GM19455 (cell line): ENCODE data around the gene INHBC.
"Not testable (repeated sequence)": the region's sequence is repeated elsewhere in the genome, so short reads cannot be mapped to it uniquely, and the experiment has no call there.

Experiments used
- ATAC-seq: cut with Tn5 transposase; IDR thresholded peaks from one replicate; pipeline ENCODE4 v1.9.1; 2021; ENCODE audit not compliant: unreplicated experiment

Gene INHBC, protein sequence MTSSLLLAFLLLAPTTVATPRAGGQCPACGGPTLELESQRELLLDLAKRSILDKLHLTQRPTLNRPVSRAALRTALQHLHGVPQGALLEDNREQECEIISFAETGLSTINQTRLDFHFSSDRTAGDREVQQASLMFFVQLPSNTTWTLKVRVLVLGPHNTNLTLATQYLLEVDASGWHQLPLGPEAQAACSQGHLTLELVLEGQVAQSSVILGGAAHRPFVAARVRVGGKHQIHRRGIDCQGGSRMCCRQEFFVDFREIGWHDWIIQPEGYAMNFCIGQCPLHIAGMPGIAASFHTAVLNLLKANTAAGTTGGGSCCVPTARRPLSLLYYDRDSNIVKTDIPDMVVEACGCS

DNA sequence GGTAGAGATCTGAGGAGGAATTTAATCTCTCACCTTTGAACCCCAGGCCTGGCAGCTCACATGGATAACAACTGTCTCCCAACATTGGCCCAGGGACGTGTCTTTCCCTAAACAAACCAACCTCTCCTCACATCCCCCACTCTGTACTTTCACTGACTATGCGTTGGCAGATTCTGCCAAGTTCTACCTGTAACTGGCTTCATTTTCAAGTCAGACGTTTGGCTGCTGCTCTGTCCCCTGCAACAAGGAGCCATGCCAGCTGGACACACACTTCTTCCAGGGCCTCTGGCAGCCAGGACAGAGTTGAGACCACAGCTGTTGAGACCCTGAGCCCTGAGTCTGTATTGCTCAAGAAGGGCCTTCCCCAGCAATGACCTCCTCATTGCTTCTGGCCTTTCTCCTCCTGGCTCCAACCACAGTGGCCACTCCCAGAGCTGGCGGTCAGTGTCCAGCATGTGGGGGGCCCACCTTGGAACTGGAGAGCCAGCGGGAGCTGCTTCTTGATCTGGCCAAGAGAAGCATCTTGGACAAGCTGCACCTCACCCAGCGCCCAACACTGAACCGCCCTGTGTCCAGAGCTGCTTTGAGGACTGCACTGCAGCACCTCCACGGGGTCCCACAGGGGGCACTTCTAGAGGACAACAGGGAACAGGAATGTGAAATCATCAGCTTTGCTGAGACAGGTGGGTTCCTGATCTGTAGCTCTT lies at the start of gene INHBC:
TSS of gene INHBC (plus strand) at position 268 of the 707 bp plus-strand sequence. CDS start at position 371, 103 bp downstream.
- ATAC-seq = no peak

DNA sequence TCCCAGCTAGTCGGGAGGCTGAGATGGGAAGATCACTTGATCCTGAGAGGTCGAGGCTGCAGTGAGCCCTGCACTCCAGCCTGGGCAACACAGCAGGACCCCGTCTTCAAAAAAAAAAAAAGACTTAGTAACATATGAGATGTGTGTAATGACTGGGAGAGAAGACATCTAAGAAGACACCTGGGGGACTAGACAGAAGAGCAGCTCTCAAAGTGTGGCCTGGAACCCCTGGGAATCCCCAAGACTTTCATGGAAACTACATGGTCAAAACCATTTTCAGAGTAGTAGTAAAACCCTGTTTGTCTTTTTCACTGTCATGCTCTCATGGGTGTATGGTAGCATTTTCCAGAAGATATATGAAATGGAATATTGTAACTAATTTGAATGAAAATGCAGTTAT lies 49.0 kb upstream of the INHBC start:
- no peak for ATAC-seq

DNA sequence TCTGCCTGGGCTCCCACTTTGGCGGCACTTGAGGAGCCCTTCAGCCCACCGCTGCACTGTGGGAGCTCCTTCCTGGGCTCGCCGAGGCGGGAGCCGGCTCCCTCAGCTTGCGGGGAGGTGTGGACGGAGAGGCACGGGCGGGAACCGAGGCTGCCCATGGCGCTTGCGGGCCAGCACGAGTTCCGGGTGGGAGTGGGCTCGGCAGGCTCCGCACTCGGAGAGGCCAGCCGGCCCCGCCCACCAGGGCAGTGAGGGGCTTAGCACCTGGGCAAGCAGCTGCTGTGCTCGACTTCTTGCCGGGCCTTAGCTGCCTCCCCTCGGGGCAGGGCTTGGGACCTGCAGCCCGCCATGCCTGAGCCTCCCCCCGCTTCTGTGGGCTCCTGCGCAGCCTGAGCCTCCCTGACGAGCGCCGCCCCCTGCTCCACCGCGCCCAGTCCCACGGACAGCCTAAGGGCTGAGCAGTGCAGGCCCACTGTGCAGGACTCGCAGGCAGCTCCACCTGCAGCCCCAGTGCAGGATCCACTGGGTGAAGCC lies 48.3 kb upstream of the INHBC start:
- ATAC-seq = no peak

DNA sequence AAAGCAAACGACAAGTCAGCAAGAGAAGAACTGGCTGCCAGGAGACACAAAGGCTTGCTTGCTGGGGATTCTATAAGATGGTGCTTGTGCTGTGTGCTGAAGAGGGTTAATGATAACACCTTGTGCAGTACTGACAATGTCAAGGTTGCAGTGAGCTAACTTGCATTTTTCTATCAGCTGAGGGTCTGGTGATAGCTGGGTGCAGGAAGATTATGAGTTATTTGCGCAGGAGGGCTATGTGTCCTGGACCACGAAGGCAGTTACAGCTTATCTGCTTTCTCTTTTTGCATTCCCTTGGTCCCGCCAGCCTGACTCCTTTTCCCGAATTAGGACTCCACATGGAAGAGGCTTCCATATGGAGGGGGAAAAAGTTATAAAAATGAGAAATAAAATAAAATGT lies 46.2 kb upstream of the INHBC start:
- no peak for ATAC-seq

DNA sequence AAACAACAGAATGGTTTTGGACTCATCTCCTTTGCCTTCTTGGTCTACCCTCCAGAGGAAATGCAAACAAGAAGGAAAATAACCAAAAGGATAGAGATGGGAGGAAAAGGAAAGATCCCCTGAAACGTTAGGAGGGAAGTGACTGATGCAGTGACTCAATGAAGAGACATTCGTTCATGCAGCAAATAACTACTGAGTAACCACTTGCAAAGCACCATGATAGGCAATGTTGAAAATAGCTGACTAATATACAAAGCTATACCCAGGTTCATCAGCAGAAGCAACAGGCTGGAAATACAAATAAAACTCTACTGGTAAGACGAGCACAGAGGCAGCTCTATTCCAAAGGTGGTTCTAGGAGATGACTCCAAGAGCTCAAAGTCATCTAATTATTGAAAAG lies 45.6 kb upstream of the INHBC start:
- ATAC-seq = no peak

DNA sequence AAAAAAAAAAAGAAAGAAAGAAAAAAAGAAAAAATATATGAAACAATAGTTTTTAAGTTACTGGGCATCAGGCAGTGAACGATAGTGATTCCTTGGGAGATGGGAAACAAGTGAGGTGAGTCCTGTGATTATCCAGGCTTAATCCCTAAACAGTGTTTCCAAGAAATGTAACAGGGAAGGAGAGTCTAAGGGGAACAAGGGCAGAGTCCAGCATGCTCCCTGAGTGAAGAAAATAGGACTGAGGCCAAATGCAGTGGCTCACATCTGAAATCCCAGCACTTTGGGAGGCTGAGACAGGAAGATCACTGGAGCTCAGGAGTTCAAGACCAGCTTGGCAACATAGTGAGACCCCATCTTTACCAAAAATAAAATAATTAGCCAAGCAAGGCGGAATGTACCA lies 44.4 kb upstream of the INHBC start:
- ATAC-seq = no peak

DNA sequence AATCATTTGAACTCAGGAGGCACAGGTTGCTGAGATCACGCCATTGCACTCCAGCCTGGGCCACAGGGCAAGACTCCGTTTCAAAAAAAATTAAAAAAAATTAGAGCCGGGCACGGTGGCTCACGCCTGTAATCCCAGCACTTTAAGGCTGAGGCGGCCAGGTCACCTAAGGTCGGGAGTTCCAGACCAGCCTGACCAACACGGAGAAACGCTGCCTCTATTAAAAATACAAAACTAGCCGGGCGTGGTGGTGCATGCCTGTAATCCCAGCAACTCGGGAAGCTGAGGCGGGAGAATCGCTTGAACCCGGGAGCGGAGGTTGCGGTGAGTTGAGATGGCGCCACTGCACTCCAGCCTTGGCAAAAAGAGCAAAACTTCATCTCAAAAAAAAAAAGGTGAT lies 39.5 kb upstream of the INHBC start:
- ATAC-seq = no peak

DNA sequence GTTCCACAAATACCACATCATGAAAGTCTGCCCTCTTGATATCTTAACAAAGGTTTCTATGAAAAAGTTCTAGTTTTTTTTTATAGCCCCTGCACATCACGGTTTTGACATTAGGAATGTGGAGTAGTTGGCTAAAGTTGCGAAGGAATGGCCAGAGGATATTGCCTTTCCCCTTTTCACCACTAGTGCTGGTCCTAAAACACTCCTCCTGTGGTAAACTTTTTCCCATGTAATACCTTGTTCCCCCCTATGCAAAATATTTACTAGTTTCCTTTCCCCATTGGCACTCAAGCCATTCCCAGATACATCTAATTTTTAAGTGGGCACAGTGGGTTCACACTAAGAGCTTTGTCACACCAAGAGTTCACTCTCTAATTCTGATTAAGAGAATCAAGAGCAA lies 37.1 kb upstream of the INHBC start:
- no peak for ATAC-seq

DNA sequence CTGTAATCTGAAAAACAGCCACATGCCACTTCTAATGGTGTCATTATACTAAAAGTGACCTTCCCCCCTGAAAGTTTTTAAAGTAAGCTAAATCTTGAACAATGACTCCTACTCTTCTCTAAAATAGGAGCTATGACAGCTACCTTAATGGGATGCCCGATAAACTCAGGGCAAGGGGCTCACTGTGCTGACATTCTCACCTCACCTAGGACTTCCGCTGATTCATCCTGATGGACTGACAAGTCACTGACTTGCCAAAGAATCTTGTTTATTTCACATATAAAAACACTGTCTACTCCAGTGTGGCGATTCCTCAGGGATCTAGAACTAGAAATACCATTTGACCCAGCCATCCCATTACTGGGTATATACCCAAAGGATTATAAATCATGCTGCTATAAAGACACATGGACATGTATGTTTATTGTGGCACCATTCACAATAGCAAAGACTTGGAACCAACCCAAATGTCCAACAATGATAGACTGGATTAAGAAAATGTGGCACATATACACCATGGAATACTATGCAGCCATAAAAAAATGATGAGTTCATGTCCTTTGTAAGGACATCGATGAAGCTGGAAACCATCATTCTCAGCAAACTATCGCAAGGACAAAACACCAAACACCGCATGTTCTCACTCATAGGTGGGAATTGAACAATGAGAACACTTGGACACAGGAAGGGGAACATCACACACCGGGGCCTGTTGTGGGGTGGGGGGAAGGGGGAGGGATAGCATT lies 34.7 kb upstream of the INHBC start:
- not testable (repeated sequence) for ATAC-seq

DNA sequence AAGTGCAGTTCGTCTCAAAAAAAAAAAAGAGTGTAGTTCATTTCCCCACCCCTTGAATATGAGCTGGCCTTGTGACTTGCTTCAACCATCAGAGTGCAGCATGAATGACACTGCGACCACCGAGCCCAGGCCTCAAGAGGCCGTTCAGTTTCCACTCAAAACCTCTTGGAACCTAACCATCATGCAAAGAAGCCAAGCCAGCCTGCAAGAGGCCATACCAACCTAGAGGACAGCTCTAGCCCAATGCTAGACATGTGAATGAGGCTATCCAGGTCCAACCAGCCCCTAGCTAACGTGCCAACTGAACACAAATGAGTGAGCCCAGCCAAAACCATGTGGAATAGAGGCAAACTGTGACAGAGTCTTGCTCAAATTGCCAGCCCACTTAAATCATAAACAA lies 33.4 kb upstream of the INHBC start:
- no peak for ATAC-seq

DNA sequence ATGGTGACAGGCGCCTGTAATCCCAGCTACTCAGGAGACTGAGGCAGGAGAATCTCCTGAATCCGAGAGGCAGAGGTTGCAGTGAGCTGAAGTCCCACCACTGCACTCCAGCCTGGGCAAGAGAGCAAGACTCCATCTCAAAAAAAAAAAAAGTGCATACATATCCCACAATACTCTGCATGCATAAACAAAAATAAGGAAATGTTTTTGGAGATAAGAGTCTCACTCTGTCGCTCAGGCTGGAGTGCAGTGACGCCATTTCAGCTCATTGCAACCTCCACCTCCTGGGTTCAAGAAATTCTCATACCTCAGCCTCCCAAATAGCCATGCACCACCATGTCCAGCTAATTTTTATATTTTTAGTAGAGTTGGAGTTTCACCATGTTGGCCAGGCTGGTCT lies 32.4 kb upstream of the INHBC start:
- not testable (repeated sequence) for ATAC-seq

DNA sequence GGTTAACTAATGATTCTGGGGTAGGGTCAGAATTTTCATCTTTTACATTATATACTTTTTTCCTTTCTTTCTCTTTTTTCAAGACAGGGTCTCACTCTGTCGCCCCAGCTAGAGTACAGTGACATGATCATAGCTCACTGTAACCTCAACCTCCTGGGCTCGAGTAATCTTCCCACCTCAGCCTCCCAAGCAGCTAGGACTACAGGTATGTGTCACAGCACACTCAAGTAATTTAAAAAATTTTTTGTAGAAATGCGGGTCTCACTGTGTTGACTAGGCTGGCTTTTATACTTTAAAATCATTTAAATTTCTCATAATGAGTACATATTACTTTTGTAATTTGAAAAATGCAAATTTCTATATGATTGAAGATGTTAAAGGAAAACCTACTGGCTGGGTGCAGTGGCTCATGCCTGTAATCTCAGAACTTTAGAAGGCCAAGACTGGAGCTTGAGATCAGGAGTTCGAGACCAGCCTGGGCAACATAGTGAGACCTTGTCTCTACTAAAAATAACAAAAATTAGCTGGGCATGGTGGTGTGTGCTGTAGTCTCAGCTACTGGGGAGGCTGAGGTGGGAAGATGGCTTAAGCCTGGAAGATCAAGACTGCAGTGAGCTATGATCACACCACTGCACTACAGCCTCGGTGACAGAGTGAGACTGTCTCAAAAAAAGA lies 29.5 kb upstream of the INHBC start:
- no peak for ATAC-seq

DNA sequence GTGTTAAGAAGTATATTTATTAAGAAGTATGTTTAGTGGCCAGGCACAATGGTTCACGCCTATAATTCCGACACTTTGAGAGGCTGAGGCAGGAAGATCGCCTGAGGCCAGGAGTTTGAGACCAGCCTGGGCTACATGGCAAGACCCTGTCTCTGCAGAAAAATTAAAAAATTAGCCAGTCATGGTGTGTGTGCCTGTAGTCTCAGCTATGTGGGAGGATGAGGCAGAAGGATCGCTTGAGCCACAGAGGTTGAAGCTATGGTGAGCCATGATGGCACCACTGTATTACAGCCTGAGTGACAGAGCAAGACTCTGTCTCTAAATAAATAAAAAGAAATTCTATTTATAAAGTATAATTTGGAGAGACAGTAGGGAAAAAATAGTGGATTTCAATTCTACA lies 24.1 kb upstream of the INHBC start:
- no peak for ATAC-seq

DNA sequence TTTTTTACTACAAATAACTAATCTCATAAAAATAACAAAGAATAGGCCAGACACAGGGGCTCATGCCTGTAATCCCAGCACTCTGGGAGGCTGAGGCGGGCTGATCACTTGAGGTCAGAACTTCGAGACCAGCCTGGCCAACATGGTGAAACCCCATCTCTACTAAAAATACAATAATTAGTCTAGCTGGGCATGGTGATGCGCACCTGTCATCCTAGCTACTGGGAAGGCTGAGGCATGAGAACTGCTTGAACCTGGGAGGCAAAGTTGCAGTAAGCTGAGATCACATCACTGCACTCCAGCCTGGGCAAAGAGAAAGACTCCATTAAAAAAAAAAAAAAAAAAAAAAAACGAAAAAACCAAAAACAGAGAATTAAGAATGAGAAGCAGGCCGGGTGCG lies 20.4 kb upstream of the INHBC start:
- not testable (repeated sequence) for ATAC-seq

DNA sequence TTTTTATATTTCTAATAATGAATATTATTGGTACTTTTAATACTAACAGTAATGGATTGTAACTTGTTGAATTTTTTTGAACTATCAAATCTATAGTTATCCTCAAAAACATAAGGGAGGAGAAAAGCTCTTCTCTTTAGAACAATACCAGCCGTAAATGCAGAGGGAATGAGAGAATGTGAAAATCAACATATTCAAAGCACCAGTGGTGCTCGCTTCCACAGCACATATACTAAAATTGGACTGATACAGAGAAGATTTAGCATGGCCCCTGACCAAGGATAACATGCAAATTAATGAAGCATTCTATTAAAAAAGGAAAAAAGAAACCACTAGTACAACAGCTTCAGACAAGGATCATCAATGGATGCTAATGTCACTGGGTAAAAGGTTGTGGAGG lies 19.5 kb upstream of the INHBC start:
- no peak for ATAC-seq

DNA sequence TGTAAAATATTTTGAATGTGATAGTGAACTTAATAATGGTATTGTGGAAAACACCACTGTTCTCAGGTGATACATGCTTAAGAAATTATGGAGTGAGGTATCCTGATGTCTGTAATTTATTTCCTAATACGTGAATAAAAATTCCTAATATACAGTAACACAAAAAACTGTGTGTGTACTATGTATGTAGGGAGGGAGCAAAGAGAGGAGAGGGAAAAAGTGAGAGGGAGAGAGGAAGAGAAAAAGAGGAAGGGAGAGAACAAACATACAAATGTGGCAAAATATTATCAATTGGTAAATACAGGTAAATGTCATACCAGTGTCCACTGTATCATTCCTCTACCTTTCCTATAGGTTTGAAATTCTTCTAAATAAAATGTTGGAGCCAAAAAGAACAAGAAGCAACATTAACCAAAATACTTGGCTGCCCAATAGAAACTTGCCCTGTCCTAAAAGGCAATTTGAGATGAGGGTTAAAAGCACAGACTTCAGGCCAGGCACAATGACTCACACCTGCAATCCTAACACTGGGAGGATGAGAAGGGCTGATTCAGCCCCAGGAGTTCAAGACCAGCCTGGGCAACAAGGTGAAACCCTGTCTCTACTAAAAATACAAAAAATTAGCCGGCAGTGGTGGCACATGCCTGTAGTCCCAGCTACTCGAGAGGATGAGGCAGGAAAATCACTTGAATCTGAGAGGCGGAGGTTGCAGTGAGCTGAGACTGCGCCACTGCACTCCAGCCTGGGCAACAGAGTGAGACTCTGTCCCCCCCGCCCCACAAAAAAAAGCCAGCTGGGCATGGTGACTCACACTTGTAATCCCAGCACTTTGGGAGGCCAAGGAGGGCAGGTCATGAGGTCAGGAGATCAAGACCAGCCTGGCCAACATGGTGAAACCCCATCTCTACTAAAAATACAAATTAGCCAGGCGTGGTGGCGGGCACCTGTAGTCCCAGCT lies 18.3 kb upstream of the INHBC start:
- ATAC-seq = no peak

DNA sequence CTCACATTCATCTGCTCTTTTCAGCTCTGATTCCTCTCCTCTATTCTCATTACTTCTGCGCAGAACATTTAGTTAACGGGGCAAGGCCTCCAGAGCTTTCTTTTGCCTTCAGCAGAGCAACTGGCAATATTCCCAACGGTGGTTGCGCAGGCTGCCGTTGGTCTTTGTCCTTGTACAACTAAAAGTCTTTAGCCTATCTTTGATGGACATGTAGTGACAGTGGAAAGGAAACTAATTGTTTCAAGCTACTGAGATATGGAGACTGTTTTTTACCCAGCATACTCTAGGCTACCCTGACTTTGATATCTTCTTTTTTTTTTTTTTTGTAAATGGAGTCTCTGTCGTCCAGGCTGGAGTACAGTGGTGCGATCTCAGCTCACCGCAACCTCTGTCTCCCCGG lies 16.3 kb upstream of the INHBC start:
- no peak for ATAC-seq

DNA sequence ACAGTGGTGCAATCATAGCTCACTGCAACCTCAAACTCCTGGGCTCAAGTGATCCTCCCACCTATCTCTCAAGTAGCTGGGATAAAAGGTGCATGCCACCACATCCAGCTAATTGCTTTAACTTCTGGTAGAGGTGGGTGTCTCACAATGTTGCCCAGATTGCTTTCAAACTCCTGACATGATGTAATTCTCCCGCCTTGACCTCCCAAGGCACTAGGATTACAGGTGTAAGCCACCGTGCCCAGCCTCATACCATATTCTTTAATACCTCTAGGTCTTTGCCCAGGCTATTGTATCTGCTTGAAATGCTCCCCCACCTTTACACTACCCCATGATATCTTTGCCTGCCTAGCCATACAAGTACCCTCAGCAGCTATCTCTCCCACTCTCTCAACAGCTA lies 15.1 kb upstream of the INHBC start:
- no peak for ATAC-seq

DNA sequence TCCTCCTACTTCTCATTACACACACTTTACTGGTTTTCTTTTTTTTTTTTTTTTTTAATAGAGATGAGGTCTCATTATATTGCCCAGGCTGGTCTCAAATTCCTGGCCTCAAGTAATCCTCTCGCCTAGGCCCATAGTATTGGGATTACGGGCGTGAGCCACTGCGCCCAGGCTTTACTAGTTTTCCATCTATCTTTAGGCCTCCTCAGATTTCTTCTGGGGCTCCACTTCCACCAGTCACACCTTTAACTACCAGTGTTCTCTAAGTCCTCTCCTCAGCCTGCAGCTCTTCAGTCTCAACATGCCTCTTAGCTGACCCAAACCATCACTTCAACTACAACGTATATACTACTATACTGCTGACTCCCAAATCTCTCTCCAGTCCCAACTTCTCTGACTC lies 14.1 kb upstream of the INHBC start:
- no peak for ATAC-seq

DNA sequence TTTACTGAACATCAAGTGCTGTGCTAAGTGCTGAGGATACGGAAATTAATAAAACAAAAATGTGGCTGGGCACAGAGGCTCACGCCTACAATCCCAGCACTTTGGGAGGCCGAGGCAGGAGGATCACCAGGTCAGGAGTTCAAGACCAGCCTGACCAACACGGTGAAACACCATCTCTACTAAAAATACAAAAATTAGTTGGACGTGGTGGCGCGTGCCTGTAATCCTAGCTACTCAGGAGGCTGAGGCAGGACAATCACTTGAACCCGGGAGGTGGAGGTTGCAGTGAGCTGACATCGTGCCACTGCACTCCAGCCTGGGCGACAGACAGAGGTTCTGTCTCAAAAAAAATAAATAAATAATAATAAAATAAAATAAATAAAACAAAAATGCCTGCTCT lies 7.6 kb upstream of the INHBC start:
- ATAC-seq = not testable (repeated sequence)
